HG03066 (cell line): ENCODE measurements around the gene KLHDC10.
"Not testable (repeated sequence)": the region's sequence is repeated elsewhere in the genome, so short reads cannot be mapped to it uniquely, and the experiment has no call there.

ENCODE experiments used
- ATAC-seq: cut with Tn5 transposase; IDR thresholded peaks from one replicate; pipeline ENCODE4 v1.9.1; 2021; ENCODE audit warnings: low read depth; ENCODE audit not compliant: unreplicated experiment

Gene KLHDC10

GRCh38 chr7:130152493-130153210, 82.3 kb downstream of the KLHDC10 start:
- ATAC-seq = no peak

DNA sequence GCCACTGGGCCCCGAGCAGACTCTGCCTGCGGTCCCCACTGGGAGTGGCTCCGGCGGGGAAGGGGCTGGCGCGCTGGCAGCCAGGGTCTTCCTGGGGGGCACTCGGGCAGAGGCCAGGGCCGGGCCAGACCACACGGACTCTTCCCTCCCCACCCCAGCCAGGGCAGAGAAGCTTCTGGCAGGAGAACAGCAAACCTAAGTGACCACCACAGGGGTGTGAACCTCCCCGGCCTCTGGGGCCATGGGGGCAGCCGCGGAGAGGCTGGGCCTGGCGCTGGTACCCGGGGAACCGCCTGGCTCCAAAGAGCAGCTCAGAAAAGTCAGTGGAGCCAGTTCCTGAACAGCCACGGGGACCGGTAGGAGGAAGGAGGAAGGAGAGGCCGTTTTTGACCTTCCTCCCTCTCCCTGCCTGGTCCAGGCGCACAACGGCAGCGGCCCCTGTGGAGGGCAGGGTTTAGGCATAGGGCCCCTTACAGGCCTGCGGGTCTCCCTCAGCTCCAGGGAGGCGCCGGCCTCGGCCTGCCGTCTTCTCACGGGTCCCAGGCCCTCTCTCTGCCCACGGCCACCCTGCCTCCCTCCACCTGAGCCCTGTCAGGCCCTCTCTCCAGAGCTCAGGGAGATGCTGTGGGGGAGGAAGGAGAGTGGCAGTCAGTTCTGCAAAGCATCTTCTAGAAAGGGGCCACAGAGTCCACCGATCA, 83.0 kb downstream of the KLHDC10 start:
- ATAC-seq = no peak

DNA sequence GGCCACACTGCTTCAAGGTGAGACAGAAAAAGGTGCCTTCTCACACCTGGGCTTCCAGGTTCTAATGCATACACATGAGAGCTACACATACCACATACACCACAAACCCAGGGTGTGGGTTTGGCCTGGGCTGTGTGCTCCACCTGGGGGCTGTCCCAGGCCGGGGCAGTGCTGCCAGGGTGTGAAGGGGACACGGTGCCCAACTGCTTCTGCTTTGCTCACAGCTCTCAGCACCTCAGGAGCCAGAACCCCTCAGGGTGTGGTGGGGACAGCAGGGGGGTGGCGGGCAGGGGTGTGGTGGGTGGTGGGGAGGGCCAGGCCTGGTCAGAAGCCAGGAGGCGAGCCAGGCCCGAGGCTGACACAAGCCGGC, 83.8 kb downstream of the KLHDC10 start:
- no peak for ATAC-seq

GRCh38 chr7:130154501-130155317, 84.4 kb downstream of the KLHDC10 start:
- ATAC-seq = no peak

GRCh38 chr7:130156140-130156539, 85.8 kb downstream of the KLHDC10 start:
- ATAC-seq = no peak

DNA sequence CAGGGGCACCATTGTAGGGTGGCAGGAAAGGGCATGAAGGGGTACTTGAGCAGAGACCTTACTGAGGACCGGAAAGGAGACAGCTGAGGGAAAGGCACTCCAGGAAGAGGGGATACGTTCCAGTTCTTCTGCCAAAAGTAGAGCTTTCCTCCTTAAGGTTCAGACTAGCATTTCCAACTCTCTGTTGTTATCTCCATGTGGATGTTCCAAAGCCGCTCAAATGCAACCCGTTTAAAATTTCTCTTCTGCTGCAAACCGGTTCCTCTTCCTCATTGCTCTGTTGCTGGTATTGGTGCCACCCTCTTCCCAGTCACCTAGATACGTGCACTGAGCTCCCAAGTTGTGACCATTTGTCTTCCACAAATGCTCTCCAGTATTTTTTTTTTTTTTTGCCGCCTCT, 87.4 kb downstream of the KLHDC10 start:
- no peak for ATAC-seq

- no peak for ATAC-seq
Observed at GRCh38 chr7:130160023-130160422, 89.7 kb downstream of the KLHDC10 start.

DNA sequence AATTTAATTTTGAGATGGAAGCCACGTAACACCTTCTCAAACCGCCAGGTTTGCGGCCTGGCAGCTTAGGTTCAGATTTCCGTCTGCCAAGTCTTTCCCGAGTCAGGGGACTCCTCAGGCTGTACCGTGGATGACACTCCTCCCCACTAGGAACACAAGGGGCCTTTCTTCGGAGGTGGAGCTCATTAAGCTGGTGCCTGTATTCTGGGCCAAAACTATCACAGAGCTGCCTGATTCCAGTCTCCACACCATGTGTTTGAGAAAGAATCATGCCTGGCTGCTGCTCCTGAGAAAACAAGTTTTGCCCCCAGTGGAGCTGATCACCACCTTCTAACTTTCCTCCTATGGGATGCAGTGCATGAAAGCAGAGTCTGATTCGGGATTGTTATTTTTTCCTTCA, 90.1 kb downstream of the KLHDC10 start:
- no peak for ATAC-seq

GRCh38 chr7:130162196-130162595, 91.9 kb downstream of the KLHDC10 start:
- ATAC-seq = no peak

- no peak for ATAC-seq
Observed at GRCh38 chr7:130174237-130174959, 104.1 kb downstream of the KLHDC10 start.

DNA sequence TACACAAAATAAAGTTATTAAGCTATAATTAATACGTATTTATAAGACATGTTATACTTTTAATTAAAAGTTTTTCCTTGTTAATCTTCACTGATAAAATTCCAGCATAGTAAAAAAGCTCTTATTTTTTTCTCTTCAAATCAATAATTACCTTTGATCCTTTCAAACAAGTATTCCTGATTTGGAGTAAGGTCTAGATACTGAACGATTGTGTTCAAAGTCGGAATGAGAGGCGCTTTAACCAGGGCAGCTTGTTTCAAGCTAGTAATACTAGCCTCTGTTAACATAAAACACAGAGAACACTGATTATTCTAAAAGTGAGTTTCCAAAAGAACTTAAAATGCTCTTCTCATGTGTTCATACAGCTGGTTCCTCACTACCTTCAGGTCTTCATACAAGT, 107.9 kb downstream of the KLHDC10 start:
- ATAC-seq = no peak

GRCh38 chr7:130179631-130180030, 109.3 kb downstream of the KLHDC10 start:
- ATAC-seq = no peak

DNA sequence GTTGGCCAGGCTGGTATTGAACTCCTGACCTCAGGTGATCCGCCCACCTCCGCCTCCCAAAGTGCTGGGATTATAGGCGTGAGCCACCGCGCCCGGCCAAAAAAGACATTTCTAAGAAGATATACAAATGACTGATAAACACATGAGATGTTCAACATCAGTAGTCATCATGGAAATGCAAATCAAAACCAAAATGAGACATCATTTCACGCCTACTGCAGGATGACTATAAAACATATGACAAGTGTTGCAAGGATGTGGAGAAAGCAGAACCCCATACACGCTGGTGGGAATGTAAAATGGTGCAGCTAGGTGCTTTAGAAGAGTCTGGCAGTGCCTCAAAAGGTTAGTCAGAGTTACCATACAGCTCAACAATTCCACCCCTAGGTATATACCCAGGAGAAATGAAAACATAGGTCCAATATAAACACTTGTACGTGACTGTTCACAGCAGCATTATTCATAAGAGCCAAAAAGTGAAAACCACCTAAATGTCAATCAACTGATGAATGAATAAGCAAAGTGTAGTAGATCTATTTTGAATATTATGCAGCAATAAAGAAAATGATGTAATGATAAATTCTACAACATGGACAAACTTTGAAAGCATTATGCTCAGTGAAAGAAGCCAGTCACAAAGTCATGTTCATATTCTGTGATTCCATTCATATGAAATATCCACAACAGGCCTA, 110.4 kb downstream of the KLHDC10 start:
- no peak for ATAC-seq

GRCh38 chr7:130181263-130181605, 110.9 kb downstream of the KLHDC10 start:
- no peak for ATAC-seq

DNA sequence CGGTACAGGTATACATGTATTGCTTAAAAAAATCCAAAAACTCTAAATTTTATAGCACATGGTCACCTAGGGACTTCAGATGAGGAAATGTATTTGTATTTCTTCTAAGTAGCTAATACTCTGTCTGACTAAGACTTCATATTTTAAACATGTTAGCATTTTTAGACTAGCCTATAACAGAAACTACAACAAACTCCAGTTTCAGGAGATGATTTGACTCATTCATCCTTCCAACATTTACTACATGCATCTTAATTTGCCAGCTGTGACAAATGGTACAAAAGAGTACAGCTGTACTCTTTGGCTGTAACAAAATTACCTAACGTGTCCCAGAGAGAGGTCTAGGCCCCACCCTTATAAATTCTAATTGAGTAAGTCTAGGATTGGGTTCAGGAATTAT, 112.7 kb downstream of the KLHDC10 start:
- ATAC-seq = peak; percentile 80

- ATAC-seq = not testable (repeated sequence)
Observed at GRCh38 chr7:130184349-130184748, 114.0 kb downstream of the KLHDC10 start.
